Bladder microvascular endothelial cell (primary cell): Measurements from ENCODE around the gene SFT2D2. TPM values are rescaled to one million over a fixed set of nuclear protein-coding genes. Genes with fewer than 3 reads are reported as not detected.

Source experiments
- total RNA-seq: library from RNA; depleted of rRNA; stranded (reverse); fragments of >200 nt; gene quantifications from 2 replicates; pipeline ENCODE4 v1.2.3, GENCODE V29; 2014

SFT2D2 gene
- 20.1 and 64.1 TPM in 2 replicates for total RNA-seq

DNA sequence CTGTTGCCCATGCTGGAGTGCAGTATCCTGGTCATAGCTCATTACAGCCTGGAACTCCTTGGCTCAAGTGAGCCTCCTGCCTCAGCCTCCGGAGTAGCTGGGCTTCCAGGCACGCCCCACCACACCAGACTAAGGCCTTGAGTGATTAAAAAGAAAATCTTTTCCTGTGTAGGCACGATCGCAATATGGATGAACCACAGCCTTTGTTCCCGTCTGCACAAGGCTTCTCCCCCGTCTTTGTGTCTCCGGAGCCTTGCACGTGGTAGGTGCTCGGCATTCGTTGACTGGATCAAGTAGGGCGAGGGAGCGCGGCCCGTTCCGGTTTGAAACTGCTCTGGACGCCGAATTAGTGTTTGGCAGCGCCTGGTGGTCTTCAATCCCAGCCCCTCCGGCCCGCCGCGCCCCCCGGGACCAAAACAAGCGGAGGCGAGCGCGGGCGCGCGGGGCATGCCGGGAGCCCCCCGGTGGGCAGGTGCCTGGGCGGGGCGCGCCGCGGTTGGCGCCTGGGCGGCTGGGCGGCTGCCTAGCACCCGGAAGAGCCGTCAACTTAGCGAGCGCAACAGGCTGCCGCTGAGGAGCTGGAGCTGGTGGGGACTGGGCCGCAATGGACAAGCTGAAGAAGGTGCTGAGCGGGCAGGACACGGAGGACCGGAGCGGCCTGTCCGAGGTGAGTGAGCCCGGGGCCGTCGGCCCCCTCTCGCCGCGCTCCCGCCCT lies at the start of gene SFT2D2:
SFT2D2 (plus strand) TSS at position 529 of the 715 bp plus-strand sequence; CDS start at position 605, 76 bp downstream.

DNA sequence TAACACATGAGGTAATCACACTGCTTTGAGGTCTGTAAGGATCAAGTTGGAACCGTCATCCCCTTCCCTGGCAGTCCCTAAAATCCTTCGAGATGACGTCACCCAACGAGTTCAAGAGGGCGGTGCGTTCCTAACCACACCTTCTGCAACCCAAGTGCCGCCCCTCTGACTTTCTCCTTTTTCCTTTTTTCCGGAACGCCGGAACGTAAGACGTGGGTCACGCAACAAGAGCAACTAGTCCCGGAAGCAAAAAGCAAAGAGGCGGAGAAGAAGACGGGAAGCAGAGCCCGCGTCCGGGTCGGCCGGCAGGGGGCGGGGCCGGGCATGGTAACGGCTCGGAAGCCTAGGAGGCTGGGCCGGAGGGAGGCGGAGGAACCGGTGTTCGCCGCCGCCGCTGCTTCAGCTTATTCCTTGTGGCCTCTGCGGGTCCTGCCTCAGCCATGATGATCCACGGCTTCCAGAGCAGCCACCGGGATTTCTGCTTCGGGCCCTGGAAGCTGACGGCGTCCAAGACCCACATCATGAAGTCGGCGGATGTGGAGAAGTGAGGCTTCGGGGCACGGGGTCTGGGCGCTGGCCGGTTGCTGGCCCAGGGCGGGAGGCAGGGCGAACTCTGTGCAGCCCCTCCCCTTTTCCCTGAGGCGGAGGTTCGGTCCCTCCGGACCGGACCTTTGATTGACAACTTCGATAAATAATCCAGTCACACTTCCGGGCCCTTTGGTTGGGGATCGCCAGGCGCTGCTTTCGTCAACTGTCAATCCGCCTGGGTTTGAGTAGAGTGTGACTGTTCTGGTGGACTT lies 47.0 kb upstream of the SFT2D2 start, which contains the start of gene TIPRL:
TIPRL (plus strand) TSS at position 325 of the 800 bp plus-strand sequence; CDS start at position 441, 116 bp downstream.

DNA sequence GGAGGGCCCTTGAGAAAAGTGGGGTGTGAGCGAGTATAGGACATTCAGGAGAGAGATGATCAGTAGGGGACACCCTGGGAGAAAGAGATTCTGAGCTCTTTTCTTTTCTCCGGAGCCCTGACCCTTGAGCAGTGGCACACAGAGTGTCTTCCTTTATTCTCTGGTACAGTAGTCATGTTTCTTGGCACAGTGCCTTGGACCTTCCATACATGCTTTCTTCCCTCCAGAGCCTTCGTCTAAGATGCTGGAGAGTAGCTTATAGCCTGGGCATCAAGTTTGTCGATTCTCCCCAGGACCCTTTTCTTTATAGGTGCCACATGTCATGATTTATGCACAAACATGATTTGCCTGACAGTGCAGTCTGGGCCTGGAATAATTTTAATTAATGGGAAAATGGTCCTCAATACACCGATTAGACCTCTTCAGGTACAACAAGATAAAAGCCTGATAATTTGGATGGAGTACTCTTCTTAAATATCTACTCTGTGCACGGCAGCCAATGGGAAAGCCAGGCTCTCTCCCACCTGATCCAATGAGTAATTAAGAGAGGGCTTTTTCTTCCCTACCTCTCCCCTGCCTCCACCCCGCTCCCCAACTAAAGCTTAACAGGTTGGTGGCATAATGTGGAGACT lies 54.6 kb downstream of the SFT2D2 start, which contains the start of gene TBX19:
TBX19 (plus strand) TSS at position 582 of the 632 bp plus-strand sequence. CDS start 214 bp downstream, outside the sequence.

Other genes with a start within 250 kb of the SFT2D2 start
- gene GPR161, start 89.1 kb upstream of the SFT2D2 start, total RNA-seq, result 11.2 and 32.2 TPM in 2 replicates
- gene TIPRL, start 47.0 kb upstream of the SFT2D2 start, total RNA-seq, result 24.6 and 46.5 TPM in 2 replicates
- 0.16 and 0.94 TPM in 2 replicates for gene TBX19, start 54.9 kb downstream of the SFT2D2 start, total RNA-seq